ENCODE measurements around the gene CDH12.

- TF ChIP-seq POLR2A (IDR thresholded peaks at IDR 0.05; ENCODE audit: low read depth, low read length) = no peak
- no peak for TF ChIP-seq POLR2AphosphoS5 (IDR thresholded peaks at IDR 0.05; ENCODE audit: low read depth, low read length)
- TF ChIP-seq SPI1 (IDR thresholded peaks at IDR 0.05; ENCODE audit: low read depth, low read length) = no peak
- no peak for TF ChIP-seq TAF1 (IDR thresholded peaks at IDR 0.05; ENCODE audit: low read depth, low read length)
Observed at GRCh38 chr5:22594491-22594890, 258.7 kb downstream of the CDH12 start.

Data from GM12891 (cell line).